ELF-1 (cell line): Measurements from ENCODE around the gene BTBD16.
A peak's percentile ranks its signal among the peaks of the same experiment; 100 is the strongest.

Experiments used
- DNase-seq: peaks from one replicate; pipeline ENCODE4 v3.0.0-alpha.2; 2016; ENCODE audit warnings: low read depth, low spot score

BTBD16 gene

GRCh38 chr10:122273966-122274545 lies 3.0 kb downstream of the BTBD16 start:
- no peak for DNase-seq

DNA sequence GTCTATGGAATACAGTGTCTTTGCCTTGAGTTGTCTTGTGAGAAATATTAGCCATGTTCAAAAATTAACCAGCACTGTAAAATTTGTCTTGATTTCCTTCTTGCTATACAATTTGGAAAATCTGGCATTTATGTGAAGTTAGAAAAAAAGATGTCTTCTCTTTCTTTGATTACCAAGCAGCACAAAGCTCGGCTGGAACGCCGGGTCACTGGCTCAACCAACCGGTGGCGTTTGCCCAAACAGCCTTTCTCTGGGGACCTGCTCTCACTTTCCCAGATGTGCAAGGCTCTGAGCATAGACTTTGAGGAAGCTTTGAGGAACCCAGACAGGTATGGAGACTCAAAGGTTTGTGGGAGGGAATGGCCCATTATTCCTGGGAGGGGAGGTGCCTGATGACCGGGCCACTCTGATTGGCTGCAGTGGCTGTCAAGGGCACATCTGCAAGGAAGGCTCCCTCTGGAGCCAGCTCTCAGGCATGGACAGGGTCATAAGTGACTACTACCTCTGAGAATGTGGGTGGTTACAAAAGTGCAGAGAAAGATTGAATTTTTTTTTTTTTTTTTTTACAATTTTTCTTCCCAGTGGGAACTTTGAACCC lies 5.6 kb downstream of the BTBD16 start:
- DNase-seq, result peak; percentile 35

DNA sequence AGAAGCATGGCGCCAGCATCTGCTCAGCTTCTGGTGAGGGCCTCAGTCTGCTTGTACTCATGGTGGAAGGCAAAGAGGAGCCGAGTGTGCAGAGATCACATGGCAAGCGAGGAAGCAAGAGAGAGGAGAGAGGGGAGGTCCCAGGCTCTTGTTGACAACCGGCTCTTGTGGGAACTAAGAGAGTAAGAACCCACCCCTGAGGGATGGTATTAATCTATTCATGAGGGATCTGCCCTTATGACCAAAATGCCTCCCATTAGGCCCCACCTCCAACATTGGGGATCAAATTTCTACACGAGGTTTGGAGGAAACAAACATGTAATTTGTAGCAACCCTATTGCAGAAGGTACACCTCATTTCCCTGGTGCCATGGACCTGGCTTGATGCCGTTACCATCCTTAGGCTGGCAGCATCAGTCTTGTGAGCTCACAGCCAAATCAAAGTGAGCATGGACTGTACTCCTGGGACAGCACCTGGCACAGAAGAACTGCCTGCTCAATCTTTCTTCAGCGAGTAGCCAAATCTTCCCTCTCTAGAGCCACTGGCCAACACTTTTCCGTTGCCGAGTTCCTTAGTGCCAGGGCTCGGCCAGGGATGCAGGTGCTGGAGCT lies 6.5 kb downstream of the BTBD16 start:
- DNase-seq, result no peak

DNA sequence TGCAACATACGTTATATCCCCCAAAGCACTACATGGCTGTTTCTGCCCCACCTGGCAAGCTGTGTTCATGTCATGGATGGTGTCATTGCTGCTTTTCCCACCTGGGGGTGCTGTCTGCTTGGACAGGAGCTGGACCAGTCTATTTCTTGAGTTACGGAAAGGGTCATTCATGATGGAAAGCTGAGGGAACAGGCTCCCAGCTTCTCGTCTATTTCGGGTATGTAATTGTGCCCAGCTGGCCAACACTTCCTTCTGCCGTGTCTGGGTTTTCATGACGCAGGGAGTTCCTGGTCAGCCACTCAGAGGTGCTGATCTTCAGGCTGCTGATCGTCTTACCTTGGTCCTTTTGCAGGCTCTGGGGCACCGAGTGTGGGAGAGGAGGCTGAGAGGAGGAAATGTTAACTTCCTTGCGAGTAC lies 8.6 kb downstream of the BTBD16 start:
- DNase-seq, result peak; percentile 76

DNA sequence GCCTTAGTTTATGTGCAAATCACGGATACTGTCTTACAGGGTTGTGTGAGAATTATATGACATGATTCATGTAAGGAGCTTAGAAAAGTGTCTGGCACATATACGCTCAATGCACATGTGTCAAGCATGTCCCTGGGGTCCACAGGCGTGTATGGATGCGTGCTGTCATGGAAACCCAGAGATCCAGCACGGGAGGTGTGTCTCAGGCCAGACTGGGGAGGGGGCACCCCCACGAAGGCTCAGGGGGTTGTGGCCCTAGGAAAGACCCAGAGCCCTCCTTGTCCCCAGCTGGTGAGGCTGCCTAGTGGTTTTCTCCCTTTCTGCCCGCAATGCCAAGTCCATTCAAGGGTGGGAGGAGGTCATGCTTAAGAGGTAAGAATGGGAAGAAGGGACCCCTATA lies 9.1 kb downstream of the BTBD16 start:
- DNase-seq, result no peak

GRCh38 chr10:122281018-122281626 lies 10.0 kb downstream of the BTBD16 start:
- DNase-seq, result no peak

DNA sequence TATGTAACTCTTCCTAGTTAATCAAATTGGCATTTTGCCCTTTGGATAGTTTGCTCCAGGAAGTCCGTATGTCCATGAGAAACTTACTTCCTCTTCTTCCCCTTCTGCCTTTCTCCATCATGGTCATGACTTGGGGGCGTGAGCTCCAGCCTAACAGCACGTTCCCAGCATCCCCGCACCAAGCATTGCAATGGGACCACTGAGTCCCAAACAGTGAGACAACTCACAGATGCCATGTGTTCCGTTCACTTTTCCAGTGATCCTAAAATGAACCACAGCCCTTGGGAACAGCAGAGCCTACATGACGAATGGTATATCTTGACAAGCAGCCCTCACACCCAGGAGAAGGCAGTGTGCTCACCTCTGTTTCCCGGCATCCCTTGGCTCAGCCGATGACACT lies 10.7 kb downstream of the BTBD16 start:
- DNase-seq, result no peak

GRCh38 chr10:122282253-122282671 lies 11.2 kb downstream of the BTBD16 start:
- DNase-seq, result no peak

- peak; percentile 49 for DNase-seq
These were observed 11.8 kb downstream of the BTBD16 start for GRCh38 chr10:122282909-122283308.

GRCh38 chr10:122285506-122286444 lies 14.7 kb downstream of the BTBD16 start:
- DNase-seq, result no peak

DNA sequence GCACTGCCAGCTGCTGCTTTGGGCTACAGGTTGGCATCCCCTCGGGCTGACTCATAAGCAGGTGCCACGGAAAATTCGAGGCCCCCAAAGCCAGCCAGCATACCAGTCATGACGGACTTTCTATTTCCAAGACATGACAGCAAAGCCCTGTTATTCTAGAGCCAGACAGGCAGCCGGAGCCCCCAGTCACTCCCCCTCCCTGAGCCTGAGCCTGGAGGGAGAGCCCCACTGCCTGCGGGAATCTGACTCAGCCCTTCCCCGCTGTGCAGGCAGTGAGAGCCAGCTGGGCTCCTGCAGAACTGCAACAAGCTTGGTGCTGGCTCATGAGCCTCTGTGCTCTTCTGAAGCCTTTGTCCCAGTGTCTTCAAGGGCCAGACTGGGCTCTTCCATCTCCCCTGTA lies 15.8 kb downstream of the BTBD16 start:
- peak; percentile 84 for DNase-seq

DNA sequence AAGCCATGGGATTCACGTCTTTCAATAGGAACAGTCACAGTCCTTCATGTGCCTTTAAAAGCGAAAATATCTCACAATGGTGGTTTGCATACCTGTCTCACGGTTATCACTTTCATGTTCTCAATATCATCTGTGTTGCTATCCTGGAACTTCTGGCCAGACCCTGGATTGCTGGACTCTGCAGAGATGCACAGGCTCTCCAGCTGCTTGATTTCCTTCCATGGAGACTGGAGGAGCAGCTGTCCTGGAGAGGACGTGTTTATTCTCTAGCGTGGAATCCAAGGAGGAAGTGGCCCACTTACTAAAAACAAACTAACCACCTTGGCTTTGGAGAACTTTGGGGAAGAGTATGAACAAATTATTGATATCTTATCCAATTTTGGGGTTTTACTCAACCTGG lies 16.5 kb downstream of the BTBD16 start:
- no peak for DNase-seq

DNA sequence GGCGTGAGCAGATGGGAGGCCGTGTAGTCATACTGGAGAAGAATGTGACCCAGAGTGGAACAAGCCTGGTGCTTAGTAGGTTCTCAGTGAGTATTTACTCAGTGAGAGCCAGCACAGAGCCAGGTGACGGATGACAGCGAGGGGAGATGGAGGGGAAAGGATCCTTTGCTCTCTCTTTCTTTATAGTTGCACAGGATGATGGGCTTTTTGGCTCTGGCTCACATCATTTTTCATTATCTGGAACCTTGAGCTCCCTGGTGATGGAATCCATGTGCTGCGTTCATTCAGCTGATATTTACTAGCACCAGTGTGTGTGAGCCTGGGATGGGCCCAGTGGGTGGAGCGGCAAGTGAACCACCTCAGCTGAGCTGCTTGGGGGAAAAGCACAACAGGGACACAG lies 17.2 kb downstream of the BTBD16 start:
- no peak for DNase-seq

DNA sequence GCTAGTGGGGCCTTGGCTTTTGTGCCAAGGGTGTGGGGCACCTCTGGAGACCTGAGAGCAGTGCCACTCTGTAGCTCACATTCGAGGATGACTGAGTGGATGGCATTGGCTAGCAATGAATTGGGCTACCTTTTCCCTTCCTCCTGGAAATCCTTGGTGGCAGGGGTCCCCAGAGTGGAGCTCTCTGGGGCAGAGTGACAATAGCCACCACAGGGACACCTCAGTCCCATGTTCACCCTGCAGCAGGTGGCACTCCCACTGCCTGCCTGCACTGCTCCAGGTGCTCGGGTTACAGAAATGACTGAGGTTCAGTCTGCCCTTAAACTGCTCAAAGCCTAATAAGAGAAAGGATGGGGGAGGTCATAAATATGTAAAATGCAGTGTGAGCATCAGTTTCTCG lies 17.8 kb downstream of the BTBD16 start:
- DNase-seq, result no peak

DNA sequence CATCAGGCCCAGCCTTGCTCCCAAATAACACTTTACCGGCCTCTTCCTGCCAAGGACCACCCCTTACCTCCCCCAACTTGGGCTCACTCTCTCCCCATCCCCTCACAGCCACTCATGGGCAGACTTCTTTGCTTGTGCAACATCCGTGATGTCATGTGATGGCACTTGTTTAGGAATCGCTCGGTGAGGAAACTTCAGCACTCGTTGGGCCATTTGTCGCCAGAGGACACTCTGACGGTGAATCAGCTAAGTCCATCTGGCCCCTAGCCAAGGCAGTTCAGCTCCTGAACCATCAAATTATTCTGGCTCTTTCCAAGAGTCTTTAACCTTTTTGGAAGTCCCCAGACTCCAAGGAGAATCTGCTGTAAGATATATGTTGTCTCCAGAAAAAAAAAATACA lies 19.2 kb downstream of the BTBD16 start:
- no peak for DNase-seq

- no peak for DNase-seq
These were observed 19.9 kb downstream of the BTBD16 start for GRCh38 chr10:122290833-122291532.

DNA sequence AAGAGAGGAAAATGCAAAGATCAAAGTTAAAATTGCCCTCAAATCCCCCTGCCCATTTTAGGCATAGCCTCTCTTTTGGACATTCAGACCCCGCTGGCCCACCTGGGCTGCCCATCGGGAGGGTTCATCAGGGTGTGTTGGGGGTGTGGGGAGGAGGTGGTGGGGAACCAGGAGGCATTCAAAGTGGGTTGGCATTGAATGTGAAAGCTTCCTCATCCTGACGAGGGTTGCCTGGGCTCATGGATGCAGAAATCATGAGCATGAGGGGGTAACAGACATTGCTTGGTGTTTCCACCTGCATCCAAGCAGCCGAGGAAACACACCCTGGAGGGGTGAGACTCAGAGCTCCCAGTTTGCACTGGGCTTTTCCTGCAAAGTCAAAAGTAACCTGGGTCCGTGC lies 20.6 kb downstream of the BTBD16 start:
- DNase-seq, result no peak

DNA sequence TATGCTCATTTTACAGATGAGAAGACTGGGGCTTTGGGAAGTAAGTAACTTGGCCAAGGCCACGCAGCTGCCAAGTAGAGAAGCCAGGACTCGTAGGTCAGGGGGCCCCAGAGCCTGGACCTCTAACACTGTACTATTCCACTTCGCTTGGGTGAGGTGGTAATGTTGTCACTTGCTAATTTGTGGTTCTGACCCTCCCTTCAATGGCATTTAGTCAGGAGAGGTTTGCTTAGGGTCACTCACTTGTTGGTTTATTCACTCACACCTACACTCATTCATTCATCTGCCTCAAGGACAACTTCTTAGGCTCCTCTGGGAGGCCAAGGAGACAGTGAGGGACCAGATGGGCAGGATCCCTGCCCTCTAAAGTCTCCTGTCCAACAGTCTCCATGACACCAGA lies 21.3 kb downstream of the BTBD16 start:
- no peak for DNase-seq

DNA sequence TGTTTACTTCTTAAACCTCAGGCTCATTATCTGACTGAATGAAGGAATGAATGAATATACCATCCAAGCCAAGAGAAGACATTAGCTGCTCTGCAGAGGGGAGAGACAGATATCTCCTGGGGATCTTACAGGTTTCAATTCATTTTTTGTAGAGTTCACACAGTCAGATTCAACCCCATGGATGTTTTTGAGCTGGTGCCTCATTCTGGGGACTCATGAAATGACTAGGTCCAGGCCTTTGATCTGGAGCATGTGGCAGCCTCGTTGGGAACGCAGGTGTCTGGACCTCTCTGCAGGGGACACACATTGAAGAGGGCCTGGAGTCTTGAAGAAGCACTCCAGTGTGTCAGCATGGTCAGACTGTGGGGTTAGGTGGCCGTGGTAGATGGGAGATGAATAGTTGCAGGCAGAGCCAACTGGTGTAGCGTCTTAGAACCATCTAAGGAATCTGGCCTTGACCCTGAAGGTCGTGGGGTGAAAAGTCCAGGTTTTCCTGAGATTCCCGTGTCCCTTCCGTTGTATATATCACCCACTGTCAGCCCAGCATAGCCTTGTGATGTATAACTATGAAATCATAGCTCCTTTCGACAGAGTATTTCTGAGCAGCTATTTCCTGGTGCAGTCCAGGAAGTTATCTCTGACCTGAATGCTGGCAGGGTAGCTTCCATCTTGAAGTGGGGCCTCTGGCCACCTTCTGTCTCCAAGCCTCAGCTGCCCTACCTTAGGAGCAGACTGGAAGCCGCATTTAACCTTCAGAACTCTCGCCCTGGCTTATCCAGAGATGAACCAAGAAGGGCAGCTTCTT lies 22.3 kb downstream of the BTBD16 start:
- DNase-seq, result no peak

GRCh38 chr10:122293961-122294380 lies 22.9 kb downstream of the BTBD16 start:
- peak; percentile 73 for DNase-seq
